ES-I3 (cell line): ENCODE measurements around the gene ZNF649.

Experiments used
- H3K36me3 ChIP-seq: 2 replicates; pipeline ENCODE4 v1.6.1; 2013; ENCODE audit warnings: mild to moderate bottlenecking, low read length, control low read depth, moderate library complexity; ENCODE audit not compliant: insufficient read depth
- H3K4me1 ChIP-seq: 2 replicates; pipeline ENCODE4 v1.6.1; 2013; ENCODE audit warnings: mild to moderate bottlenecking, control low read depth, low read length; ENCODE audit not compliant: insufficient read depth
- H3K9ac ChIP-seq: 2 replicates; pipeline ENCODE4 v1.6.1; 2013; ENCODE audit warnings: low read depth, mild to moderate bottlenecking, low read length, moderate library complexity
- H3K9me3 ChIP-seq: 2 replicates; pipeline ENCODE4 v1.6.1; 2013; ENCODE audit warnings: mild to moderate bottlenecking, low read length, moderate library complexity; ENCODE audit not compliant: control insufficient read depth, insufficient read depth

ZNF649 gene

DNA sequence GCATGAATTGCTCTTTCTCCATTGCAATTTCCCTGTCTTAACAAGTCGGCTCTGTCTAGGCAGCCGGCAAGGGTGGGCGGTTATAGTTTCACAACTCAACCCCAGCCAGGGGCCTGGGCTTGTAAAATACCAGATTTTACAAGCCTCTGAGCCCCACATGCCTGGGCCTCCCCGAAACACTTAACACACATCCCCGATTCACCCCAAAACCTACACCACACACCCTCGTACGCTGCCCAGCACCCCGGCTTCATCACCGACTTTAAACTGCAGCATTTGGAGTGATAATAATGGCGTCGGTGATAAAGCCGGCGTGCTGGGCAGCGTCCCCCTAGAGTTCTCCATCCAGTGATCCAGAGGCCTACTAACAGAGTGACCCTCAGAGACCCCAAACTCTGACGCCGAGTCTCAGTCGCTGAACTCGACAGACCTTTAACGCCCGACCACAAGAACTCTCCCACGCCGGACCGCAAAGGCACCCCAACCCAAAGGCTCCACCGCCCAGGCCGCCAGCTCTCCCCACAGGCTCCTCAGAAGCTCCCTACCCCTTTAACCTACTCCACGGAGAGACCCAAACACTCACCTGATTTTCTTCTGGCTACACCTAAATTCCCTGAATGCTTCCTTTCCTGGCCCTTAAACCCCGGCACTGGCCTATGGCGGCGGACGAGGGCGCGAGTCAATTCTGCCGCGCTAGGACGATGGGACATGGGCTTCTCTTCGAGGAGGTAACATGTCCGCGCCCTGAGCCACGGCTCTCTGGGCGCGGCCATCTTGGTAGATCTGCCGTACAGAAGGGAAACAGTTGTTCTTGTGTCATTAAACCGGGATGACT, at the start of gene ZNF649:
Gene ZNF649, minus strand, starts transcription at position 687 of the 835 bp plus-strand sequence. CDS start 4,910 bp downstream, outside the sequence.
- Histone ChIP-seq H3K4me1 (peaks cover 8% of the 10 kb centered on the region; the same call in 1 of the 2 replicates), H3K36me3 (peaks cover 21% of the 10 kb centered on the region), H3K9ac (peak within 1 kb of the TSS; percentile 100), H3K9me3 (peaks cover 22% of the 10 kb centered on the region)

DNA sequence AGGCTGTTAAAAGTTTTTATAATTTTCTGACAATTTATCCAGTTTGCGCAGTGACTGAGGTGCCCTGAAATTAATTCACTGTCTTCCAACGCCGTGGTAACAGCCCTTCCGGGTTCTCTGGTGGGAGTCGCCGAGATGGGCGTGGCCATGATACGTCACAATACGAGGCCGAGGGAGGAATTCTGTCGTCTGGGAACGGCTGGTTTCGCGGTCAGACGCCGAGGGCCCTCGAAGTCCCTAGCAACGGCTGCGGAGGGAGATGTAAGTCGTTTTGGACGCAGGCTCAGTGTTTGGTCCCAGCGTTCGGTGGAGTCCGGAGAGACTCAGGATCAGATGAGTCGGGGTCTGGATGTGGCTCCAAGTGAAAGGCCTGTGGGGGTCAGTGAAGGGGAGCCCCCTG, 44.2 kb upstream of the ZNF649 start:
- Histone ChIP-seq H3K9ac (no peak overlapping the region), H3K9me3 (peaks cover 25% of the 10 kb centered on the region), H3K36me3 (peaks cover 18% of the 10 kb centered on the region; the same call in 1 of the 2 replicates), H3K4me1 (no peaks in the 10 kb centered on the region)

DNA sequence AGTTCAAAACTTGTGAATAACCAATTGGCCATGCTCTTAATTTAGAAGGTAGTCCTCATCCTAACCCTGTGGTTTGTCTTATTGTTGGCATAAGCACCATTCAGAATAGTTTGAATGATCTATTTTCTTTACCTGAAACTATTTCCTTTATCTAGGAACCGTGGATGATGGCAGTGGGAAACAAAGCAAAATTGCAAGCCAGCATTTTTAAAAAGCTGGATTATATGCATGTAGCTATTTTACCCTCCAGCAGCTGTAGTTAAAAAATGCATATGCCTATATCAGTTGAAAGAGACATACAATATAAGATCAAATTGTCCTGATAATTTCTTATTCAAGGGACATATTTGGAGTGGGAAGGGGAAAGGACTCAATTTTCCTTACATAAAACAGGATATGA, 41.8 kb upstream of the ZNF649 start:
- H3K36me3 ChIP-seq = peaks cover 27% of the 10 kb centered on the region; the same call in 1 of the 2 replicates
- H3K9me3 ChIP-seq = peaks cover 34% of the 10 kb centered on the region

DNA sequence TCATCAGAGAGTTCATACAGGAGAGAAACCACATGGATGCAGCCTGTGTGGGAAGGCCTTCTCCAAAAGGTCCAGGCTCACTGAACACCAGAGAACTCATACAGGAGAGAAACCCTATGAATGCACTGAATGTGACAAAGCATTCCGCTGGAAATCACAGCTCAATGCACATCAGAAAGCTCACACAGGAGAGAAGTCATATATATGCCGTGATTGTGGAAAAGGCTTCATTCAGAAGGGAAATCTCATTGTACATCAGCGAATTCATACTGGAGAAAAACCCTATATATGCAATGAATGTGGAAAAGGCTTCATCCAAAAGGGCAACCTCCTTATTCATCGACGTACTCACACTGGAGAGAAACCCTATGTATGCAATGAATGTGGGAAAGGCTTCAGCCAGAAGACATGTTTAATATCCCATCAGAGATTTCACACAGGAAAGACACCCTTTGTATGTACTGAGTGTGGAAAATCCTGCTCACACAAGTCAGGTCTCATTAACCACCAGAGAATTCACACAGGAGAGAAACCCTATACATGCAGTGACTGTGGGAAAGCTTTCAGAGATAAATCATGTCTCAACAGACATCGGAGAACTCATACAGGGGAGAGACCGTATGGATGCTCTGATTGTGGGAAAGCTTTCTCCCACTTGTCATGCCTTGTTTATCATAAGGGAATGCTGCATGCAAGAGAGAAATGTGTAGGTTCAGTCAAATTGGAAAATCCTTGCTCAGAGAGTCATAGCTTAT, 40.2 kb upstream of the ZNF649 start:
- H3K4me1 ChIP-seq = no peaks in the 10 kb centered on the region
- peaks cover 39% of the 10 kb centered on the region; the same call in 1 of the 2 replicates for H3K36me3 ChIP-seq
- H3K9ac ChIP-seq = no peak overlapping the region
- H3K9me3 ChIP-seq = peaks cover 30% of the 10 kb centered on the region

More for the DNA sequence above, 41.8 kb upstream of the ZNF649 start:
- H3K9ac ChIP-seq = no peak overlapping the region
- H3K4me1 ChIP-seq = no peaks in the 10 kb centered on the region

DNA sequence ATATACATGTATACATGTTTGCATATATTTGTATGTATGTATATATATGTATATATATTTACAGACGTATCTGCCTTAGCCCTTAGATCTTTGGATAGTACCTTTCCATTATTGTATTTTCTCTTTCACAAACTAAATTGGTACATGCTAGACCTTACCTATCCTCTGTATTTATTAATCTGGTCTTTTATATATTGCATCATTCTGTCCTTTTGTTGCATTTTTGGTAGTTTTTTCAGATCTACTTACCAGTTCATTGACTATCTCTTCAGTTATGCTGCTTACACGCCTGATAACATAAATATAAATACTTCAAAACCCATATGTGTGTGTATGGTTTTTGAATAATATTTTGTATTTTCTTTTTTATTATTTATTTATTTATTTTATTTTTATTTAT, 34.1 kb upstream of the ZNF649 start:
- Histone ChIP-seq H3K4me1 (no peaks in the 10 kb centered on the region), H3K9ac (no peak overlapping the region), H3K9me3 (peaks cover 23% of the 10 kb centered on the region), H3K36me3 (peaks cover 40% of the 10 kb centered on the region)

DNA sequence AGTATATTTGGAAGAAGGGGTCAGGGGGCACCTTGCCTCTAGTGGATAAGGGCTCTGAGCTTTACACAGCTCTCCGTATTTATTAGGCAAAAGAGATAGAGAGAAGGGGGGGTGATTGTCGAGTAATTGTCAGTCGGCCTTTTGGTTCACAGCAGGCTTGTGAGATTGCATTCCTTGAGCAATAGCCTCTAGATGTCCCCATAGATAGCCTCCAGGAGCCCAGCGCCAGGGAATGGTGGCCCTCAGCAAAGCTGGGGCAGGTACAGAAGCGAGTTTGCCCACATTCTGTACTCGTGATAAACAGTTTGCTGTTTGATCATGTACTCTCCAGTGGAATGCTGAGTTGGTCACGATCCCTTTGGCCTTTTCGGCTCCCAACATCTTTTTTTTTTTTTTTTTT, 27.1 kb upstream of the ZNF649 start:
- Histone ChIP-seq H3K4me1 (no peaks in the 10 kb centered on the region), H3K9me3 (peaks cover 8% of the 10 kb centered on the region; the same call in 1 of the 2 replicates), H3K36me3 (peaks cover 13% of the 10 kb centered on the region)

DNA sequence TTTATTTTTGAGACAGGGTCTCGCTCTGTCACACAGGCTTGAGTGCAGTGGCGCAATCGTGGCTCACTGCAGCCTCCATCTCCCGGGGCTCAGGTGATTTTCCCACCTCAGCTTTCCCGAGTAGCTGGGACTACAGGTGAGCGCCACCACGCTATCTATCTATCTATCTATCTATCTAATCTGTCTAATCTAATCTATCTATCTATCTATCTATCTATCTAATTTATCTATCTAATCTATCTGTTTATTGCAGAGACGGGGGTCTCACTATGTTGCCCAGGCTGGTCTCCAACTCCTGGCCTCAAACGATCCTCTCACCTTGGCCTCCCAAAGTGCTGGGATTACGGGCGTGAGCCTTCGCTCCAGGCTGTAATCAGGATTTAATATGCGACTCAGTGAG, 23.0 kb upstream of the ZNF649 start:
- H3K9ac ChIP-seq = peak overlapping the region; percentile 100

More for the DNA sequence above, 27.1 kb upstream of the ZNF649 start:
- no peak overlapping the region for H3K9ac ChIP-seq

DNA sequence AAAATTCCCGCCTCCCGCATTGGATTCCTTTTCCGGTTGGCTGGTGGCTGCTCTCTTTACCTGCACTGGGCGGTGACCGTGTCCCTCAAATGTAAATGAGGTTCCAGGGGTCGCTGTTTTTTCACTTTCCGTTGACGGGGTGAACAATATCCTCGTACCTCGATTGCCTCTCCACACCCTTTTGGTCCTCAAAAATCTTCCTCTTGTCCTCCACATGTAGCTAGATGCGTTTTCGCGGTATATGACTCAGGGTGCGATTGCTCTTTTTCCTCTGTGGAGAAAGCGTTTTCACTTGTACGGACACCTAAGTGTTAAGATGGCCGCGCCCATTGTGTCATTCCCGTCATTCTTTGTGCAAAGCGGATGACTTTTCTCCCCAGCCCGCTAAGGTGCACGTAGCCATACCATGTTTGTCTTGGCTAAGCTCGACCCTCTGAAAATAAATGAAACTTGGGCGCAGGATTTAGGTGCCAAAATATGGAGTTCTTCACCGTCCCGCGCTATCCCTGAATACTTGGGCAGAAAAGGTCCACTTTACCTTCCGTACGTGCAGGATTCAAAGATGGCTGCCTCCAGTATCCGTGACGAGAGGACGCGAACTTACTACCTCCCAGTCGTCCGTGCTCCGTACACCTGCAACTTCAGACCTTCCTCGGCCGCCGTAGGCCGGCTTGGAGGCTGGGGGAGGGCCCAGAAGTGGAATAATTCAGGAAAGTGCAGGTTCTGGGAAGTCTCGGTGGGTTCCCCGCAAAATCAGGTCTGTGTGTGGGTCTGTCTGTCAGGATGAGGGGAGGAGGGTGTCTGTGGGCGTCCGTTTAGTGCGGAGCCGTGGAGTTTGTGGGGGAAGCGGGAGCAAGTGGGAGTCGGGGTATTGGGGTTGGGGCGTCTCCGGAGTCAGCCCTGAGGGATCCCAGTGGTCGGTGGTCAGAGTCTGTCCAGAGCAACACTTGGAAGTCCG, 22.2 kb upstream of the ZNF649 start, which contains the start of gene ZNF613:
Gene ZNF613, plus strand, starts transcription at position 689 of the 958 bp plus-strand sequence. CDS start 8,749 bp downstream, outside the sequence.
- H3K36me3 ChIP-seq = no peaks in the 10 kb centered on the region; the same call in 1 of the 2 replicates
- H3K9me3 ChIP-seq = peaks cover 6% of the 10 kb centered on the region; the same call in 1 of the 2 replicates
- H3K4me1 ChIP-seq = no peaks in the 10 kb centered on the region
- peak within 1 kb of the TSS; percentile 100 for H3K9ac ChIP-seq

More for the DNA sequence above, 23.0 kb upstream of the ZNF649 start:
- Histone ChIP-seq H3K36me3 (no peaks in the 10 kb centered on the region; the same call in 1 of the 2 replicates), H3K9me3 (no peaks in the 10 kb centered on the region; the same call in 1 of the 2 replicates), H3K4me1 (no peaks in the 10 kb centered on the region)

DNA sequence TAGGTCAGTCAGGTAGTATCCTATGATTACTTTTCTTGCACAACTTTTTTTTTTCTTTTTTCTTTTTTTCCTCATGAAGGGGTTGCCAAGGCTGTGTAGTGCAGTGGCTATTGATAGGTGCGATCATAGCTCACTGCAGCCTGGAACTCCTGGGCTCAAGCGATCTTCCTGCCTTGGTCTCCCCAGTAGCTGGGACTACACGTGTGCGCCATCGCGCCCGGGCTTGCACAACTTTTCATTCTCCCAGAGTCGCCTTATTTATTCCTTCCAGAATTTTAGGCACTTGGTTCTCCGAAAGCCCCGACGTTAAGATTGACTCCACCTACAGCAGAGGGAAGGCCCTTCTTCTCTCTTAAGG, 21.6 kb upstream of the ZNF649 start:
- Histone ChIP-seq H3K36me3 (no peaks in the 10 kb centered on the region; the same call in 1 of the 2 replicates), H3K9me3 (peaks cover 6% of the 10 kb centered on the region; the same call in 1 of the 2 replicates), H3K4me1 (no peaks in the 10 kb centered on the region), H3K9ac (peak overlapping the region; percentile 100)

DNA sequence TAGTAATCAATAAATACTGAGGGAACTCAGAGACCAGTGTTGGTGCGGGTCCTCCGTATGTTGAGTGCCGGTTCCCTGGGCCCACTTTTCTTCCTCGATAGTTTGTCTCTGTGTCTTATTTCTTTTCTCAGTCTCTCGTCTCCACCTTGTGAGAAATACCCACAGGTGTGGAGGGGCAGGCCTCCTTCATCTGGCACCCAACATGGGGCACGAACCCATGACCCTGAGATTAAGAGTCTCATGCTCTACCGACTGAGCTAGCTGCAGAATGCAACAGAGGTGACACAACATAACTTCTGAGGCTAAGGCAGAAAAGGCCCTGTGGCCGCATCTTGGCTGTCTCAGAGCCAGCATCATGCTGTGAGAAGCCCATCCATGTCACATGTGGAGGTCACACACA, 17.1 kb upstream of the ZNF649 start:
- Histone ChIP-seq H3K9me3 (peaks cover 20% of the 10 kb centered on the region), H3K9ac (no peak overlapping the region), H3K36me3 (no peaks in the 10 kb centered on the region), H3K4me1 (no peaks in the 10 kb centered on the region)

DNA sequence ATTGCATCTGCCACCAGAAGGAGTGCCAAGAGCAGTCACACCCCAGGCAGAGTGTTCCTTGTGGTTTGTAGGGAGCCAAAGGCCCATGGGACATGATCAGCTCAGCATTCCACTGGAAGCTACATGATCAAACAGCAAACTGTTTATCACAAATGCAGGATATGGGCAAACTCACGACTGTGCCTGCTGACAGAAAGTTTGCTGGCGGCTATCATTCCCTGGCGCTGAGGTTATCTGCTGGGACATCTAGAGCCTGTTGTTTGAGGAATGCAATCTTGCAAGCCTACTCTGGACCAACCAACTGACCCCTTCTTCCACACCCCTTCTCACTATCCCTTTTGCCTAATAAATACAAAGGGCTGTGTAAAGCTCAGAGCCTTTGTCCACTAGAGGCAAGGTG, 14.8 kb upstream of the ZNF649 start:
- H3K9ac ChIP-seq = no peak overlapping the region
- H3K9me3 ChIP-seq = peaks cover 40% of the 10 kb centered on the region
- no peaks in the 10 kb centered on the region; the same call in 1 of the 2 replicates for H3K36me3 ChIP-seq

DNA sequence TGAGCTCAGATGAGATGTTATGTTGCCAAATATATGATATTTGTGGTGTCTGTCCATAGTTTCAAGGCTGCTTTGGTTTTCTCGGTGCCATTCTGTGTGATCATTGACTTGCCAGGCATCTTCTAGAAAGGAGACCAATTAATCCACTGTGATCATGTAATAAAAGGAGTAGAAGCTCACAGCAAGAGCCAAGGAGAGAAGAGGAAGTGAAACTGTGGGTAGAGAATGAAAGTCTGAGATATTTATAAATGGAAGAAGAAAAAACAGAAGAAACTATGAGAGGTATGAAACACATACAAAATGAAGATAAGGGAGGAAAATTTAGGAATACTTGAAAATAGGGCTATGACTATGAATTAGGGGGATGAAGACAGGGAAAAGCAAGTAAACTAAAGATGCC, 11.3 kb upstream of the ZNF649 start:
- Histone ChIP-seq H3K36me3 (no peaks in the 10 kb centered on the region; the same call in 1 of the 2 replicates), H3K9ac (no peak overlapping the region), H3K9me3 (peaks cover 57% of the 10 kb centered on the region), H3K4me1 (no peaks in the 10 kb centered on the region)

More for the DNA sequence above, 14.8 kb upstream of the ZNF649 start:
- H3K4me1 ChIP-seq = no peaks in the 10 kb centered on the region

DNA sequence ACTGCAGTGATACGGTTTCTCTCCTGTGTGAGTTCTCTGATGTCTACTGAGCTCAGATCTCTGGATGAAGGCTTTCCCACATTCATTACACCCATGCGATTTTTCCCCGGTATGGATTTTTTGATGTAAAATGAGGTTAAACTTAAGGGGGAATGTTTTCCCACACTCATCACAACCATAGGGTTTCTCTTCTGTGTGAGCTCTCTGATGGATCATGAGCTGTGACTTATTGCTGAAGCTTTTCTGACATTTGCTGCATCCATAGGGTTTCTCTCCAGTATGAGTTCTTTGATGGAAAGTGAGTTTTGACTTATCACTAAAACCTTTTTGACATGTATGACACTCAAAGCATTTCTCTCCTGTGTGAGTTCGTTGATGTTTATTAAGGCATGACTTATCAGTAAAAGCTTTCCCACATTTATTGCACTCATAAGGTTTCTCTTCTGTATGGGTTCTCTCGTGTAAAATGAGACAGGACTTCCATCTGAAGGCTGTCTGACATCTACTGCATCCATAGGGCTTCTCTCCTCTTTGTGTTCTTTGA, 10.6 kb upstream of the ZNF649 start:
- Histone ChIP-seq H3K9me3 (peaks cover 54% of the 10 kb centered on the region), H3K9ac (no peak overlapping the region), H3K4me1 (no peaks in the 10 kb centered on the region), H3K36me3 (no peaks in the 10 kb centered on the region; the same call in 1 of the 2 replicates)
